ENCODE measurements around the gene MYH6. TPM values are rescaled to one million over a fixed set of nuclear protein-coding genes. Genes with fewer than 3 reads are reported as not detected.

The MYH6 gene
- total RNA-seq, 1 experiment from 2014 or later, result 0.09 TPM

- TF ChIP-seq E2F1 (CRISPR knock-in tag; IDR thresholded peaks at IDR 0.05), result no peak
- TF ChIP-seq, protein P1, sequence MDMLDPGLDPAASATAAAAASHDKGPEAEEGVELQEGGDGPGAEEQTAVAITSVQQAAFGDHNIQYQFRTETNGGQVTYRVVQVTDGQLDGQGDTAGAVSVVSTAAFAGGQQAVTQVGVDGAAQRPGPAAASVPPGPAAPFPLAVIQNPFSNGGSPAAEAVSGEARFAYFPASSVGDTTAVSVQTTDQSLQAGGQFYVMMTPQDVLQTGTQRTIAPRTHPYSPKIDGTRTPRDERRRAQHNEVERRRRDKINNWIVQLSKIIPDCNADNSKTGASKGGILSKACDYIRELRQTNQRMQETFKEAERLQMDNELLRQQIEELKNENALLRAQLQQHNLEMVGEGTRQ (CRISPR knock-in tag; IDR thresholded peaks at IDR 0.05), result no peak
- no peak for TF ChIP-seq KAT7 (CRISPR knock-in tag; IDR thresholded peaks at IDR 0.05; ENCODE audit: borderline replicate concordance)
- TF ChIP-seq NR2C2 (CRISPR knock-in tag; IDR thresholded peaks at IDR 0.05), result no peak
- no peak for TF ChIP-seq ZBTB21 (CRISPR knock-in tag; IDR thresholded peaks at IDR 0.05; ENCODE audit: borderline replicate concordance)
Observed at GRCh38 chr14:23344481-23344880, 63.6 kb downstream of the MYH6 start (continued).

DNA sequence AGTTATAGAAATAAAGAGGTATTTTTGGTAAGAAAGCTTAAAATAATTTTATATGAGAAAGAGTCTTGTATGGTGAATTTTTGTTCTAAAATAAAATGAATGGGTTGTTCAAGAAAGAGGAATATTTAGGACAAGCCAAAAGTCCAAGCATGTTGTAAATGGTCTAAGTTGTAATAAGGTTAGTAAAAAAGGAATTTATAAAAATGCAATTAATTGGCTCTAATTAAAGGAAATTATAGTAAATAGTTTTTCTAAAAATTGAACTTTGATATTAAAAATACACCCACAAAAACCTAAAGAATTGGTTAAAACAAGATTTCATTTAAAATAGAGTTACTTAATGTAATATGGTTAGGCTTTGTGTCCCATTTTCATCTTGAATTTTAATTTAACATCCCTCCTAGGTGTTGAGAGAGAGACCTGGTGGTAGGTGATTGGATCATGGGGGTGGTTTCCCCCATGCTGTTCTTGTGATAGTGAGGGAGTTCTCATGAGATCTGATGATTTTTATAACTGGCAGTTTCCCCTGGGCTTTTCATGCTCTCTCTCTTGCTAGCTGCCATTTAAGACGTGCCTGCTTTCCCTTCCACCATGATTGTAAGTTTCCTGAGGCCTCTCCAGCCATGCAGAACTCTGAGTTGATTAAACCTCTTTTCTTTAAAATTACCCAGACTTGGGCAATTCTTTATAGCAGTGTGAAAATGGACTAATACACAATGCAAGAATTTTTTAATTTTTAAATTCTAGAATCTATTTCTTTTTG is 68.4 kb downstream of the MYH6 start:
- Mint-ChIP-seq H3K4me1 (0 out of 2 replicates have a peak, but pooled peaks cover 4% of the 10 kb centered on the region), H3K27ac (no peak overlapping the region), H3K9me3 (peaks cover 67% of the 10 kb centered on the region), H3K27me3 (ENCODE audit: low read depth) (peaks cover 48% of the 10 kb centered on the region), H3K36me3 (peaks cover 18% of the 10 kb centered on the region), H3K4me3 (no peak overlapping the region)
- DNase-seq (ENCODE audit: low spot score) (no peak), ATAC-seq (no peak)
- CTCF ChIA-PET, result no interaction called here
- TF ChIP-seq, protein P2, sequence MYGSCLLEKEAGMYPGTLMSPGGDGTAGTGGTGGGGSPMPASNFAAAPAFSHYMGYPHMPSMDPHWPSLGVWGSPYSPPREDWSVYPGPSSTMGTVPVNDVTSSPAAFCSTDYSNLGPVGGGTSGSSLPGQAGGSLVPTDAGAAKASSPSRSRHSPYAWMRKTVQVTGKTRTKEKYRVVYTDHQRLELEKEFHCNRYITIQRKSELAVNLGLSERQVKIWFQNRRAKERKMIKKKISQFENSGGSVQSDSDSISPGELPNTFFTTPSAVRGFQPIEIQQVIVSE (CRISPR knock-in tag; IDR thresholded peaks at IDR 0.05; ENCODE audit: borderline replicate concordance), result no peak
- TF ChIP-seq ETV6 (CRISPR knock-in tag; IDR thresholded peaks at IDR 0.05) (no peak), E2F1 (CRISPR knock-in tag; IDR thresholded peaks at IDR 0.05) (no peak), TEAD1 (CRISPR knock-in tag; IDR thresholded peaks at IDR 0.05) (no peak), NFYB (CRISPR knock-in tag; conservative IDR thresholded peaks at IDR 0.05; ENCODE audit: low read depth) (no peak), ATF6 (CRISPR knock-in tag; IDR thresholded peaks at IDR 0.05) (no peak), GABPB1 (CRISPR knock-in tag; IDR thresholded peaks at IDR 0.05) (no peak), CREM (CRISPR knock-in tag; IDR thresholded peaks at IDR 0.05) (no peak)
- TF ChIP-seq, protein P3, sequence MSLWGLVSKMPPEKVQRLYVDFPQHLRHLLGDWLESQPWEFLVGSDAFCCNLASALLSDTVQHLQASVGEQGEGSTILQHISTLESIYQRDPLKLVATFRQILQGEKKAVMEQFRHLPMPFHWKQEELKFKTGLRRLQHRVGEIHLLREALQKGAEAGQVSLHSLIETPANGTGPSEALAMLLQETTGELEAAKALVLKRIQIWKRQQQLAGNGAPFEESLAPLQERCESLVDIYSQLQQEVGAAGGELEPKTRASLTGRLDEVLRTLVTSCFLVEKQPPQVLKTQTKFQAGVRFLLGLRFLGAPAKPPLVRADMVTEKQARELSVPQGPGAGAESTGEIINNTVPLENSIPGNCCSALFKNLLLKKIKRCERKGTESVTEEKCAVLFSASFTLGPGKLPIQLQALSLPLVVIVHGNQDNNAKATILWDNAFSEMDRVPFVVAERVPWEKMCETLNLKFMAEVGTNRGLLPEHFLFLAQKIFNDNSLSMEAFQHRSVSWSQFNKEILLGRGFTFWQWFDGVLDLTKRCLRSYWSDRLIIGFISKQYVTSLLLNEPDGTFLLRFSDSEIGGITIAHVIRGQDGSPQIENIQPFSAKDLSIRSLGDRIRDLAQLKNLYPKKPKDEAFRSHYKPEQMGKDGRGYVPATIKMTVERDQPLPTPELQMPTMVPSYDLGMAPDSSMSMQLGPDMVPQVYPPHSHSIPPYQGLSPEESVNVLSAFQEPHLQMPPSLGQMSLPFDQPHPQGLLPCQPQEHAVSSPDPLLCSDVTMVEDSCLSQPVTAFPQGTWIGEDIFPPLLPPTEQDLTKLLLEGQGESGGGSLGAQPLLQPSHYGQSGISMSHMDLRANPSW (CRISPR knock-in tag; conservative IDR thresholded peaks at IDR 0.05; ENCODE audit: low read depth), result no peak
- POLR2A ChIA-PET, result no interaction called here

GRCh38 chr14:23335623-23336022 is 72.5 kb downstream of the MYH6 start:
- DNase-seq (ENCODE audit: low spot score), result no peak
- no peak for ATAC-seq
- POLR2A ChIA-PET, result interaction anchor here (1.1 kb wide), 1 partner anchor 16 kb away, joined by 3 read pairs; no protein-coding TSS in a partner anchor
- H3K27me3 Mint-ChIP-seq (ENCODE audit: low read depth), result peaks cover 42% of the 10 kb centered on the region
- peaks cover 51% of the 10 kb centered on the region for H3K9me3 Mint-ChIP-seq
- H3K36me3 Mint-ChIP-seq, result peaks cover 12% of the 10 kb centered on the region
- H3K4me3 Mint-ChIP-seq, result no peak overlapping the region
- CTCF ChIA-PET, result interaction anchor here (1.2 to 1.9 kb wide), 2 partner anchors 10 to 25 kb away, joined by 4 to 8 read pairs; no protein-coding TSS in a partner anchor
- H3K27ac Mint-ChIP-seq, result no peak overlapping the region
- H3K4me1 Mint-ChIP-seq, result no peaks in the 10 kb centered on the region
- TF ChIP-seq SOX15 (CRISPR knock-in tag; IDR thresholded peaks at IDR 0.05) (no peak), ZMAT4 (CRISPR knock-in tag; IDR thresholded peaks at IDR 0.05) (no peak), NFYB (CRISPR knock-in tag; conservative IDR thresholded peaks at IDR 0.05; ENCODE audit: low read depth) (no peak), IRF2 (CRISPR knock-in tag; IDR thresholded peaks at IDR 0.05; ENCODE audit: borderline replicate concordance, low read depth) (no peak), MLX (CRISPR knock-in tag; IDR thresholded peaks at IDR 0.05) (no peak)
- TF ChIP-seq, protein P4, sequence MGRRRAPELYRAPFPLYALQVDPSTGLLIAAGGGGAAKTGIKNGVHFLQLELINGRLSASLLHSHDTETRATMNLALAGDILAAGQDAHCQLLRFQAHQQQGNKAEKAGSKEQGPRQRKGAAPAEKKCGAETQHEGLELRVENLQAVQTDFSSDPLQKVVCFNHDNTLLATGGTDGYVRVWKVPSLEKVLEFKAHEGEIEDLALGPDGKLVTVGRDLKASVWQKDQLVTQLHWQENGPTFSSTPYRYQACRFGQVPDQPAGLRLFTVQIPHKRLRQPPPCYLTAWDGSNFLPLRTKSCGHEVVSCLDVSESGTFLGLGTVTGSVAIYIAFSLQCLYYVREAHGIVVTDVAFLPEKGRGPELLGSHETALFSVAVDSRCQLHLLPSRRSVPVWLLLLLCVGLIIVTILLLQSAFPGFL (CRISPR knock-in tag; IDR thresholded peaks at IDR 0.05; ENCODE audit: borderline replicate concordance), result no peak
